GM06990 (cell line): ENCODE measurements around the gene PRELID3B.

Source experiments
- DNase-seq: peaks from one replicate; pipeline ENCODE4 v3.0.0-alpha.2; 2011; ENCODE audit not compliant: insufficient read length; ENCODE audit errors: extremely low read depth
- H3K27me3 ChIP-seq: replicated peaks from 2 replicates; pipeline ENCODE4 v1.6.0; 2011; ENCODE audit warnings: low read length; ENCODE audit not compliant: control insufficient read depth, insufficient read depth
- H3K36me3 ChIP-seq: 2 replicates; pipeline ENCODE4 v1.5.1; 2011; ENCODE audit warnings: low read length; ENCODE audit not compliant: control insufficient read depth, insufficient read depth
- H3K4me3 ChIP-seq: replicated peaks from 2 replicates; pipeline ENCODE4 v1.5.1; 2011; ENCODE audit warnings: low read depth, mild to moderate bottlenecking, control low read depth, low read length
- CTCF ChIP-seq: IDR thresholded peaks from 2 replicates; pipeline ENCODE4 v1.5.1; 2011; ENCODE audit warnings: low read length, control low read depth, mild to moderate bottlenecking, inconsistent platforms; ENCODE audit not compliant: insufficient read depth, poor library complexity, severe bottlenecking

The PRELID3B gene

GRCh38 chr20:59082077-59082740 is 39.6 kb upstream of the PRELID3B start:
- Histone ChIP-seq H3K4me3 (no peak overlapping the region), H3K27me3 (peaks cover 1% of the 10 kb centered on the region; the same call in 1 of the 2 replicates), H3K36me3 (no peaks in the 10 kb centered on the region)
- no peak for DNase-seq
- TF ChIP-seq CTCF, result peak; percentile 50

DNA sequence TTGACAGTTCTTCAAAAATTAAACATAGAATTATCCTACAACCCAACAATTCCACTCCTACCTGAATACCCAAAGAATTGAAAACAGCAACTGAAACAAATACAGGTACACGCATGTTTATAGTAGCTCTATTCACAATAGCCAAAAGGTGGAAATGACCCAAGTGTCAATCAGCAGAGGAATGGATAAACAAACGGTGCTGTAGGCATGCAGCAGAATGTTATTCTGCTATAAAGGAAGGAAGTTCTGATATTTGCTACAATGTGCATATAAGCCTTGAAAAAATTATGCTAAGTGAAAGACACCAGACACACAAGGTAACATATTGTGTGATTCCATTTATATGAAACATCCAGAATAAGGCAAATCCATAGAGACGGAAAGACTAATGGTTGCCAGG is 38.5 kb upstream of the PRELID3B start:
- H3K27me3 ChIP-seq, result peaks cover 1% of the 10 kb centered on the region; the same call in 1 of the 2 replicates
- TF ChIP-seq CTCF, result no peak
- DNase-seq, result no peak
- H3K4me3 ChIP-seq, result no peak overlapping the region
- H3K36me3 ChIP-seq, result no peaks in the 10 kb centered on the region

GRCh38 chr20:59078231-59078630 is 35.6 kb upstream of the PRELID3B start:
- peaks cover 1% of the 10 kb centered on the region for H3K27me3 ChIP-seq

GRCh38 chr20:59077705-59078104 is 35.1 kb upstream of the PRELID3B start:
- TF ChIP-seq CTCF, result no peak
- Histone ChIP-seq H3K4me3 (no peak overlapping the region), H3K27me3 (no peaks in the 10 kb centered on the region; the same call in 1 of the 2 replicates), H3K36me3 (no peaks in the 10 kb centered on the region)
- DNase-seq, result no peak

More at GRCh38 chr20:59078231-59078630, 35.6 kb upstream of the PRELID3B start:
- no peaks in the 10 kb centered on the region for H3K36me3 ChIP-seq
- DNase-seq, result no peak
- H3K4me3 ChIP-seq, result no peak overlapping the region
- no peak for TF ChIP-seq CTCF

- H3K36me3 ChIP-seq, result no peaks in the 10 kb centered on the region
- DNase-seq, result no peak
- no peak overlapping the region for H3K4me3 ChIP-seq
- H3K27me3 ChIP-seq, result no peaks in the 10 kb centered on the region; the same call in 1 of the 2 replicates
- TF ChIP-seq CTCF, result no peak
Observed at GRCh38 chr20:59075934-59076508, 33.4 kb upstream of the PRELID3B start.
